Nephron (organoid): Measurements from ENCODE around the gene KRTCAP2.
A peak's percentile ranks its signal among the peaks of the same experiment; 100 is the strongest.

Experiments used
- H3K27ac Mint-ChIP-seq, 3 experiments: 2 replicates each; pipeline ENCODE4 v1.8.0; 2020; ENCODE audit warnings: mixed read lengths in 3 of 3, mild to moderate bottlenecking in 2 of 3, moderate library complexity in 1 of 3
- H3K27me3 Mint-ChIP-seq: 2 replicates; pipeline ENCODE4 v1.8.0; 2021; ENCODE audit warnings: low read depth, mild to moderate bottlenecking, moderate library complexity, mixed read lengths
- H3K36me3 Mint-ChIP-seq: 2 replicates; pipeline ENCODE4 v1.8.0; 2020; ENCODE audit warnings: low read depth, mixed read lengths
- H3K4me1 Mint-ChIP-seq: 2 replicates; pipeline ENCODE4 v1.8.0; 2020; ENCODE audit warnings: mixed read lengths
- H3K4me3 Mint-ChIP-seq, 3 experiments: 2 replicates each; pipeline ENCODE4 v1.8.0; 2020; ENCODE audit warnings: mild to moderate bottlenecking in 3 of 3, mixed read lengths in 3 of 3, moderate library complexity in 2 of 3
- H3K9me3 Mint-ChIP-seq: 2 replicates; pipeline ENCODE4 v1.8.0; 2020; ENCODE audit warnings: mixed read lengths
- CTCF ChIP-seq, 3 experiments: fragments of 200-600 bp; sonication (generic); IDR thresholded peaks; one replicate each; pipeline ENCODE4 v1.5.0; 2021; ENCODE audit warnings: antibody characterized with exemption in 3 of 3; ENCODE audit not compliant: unreplicated experiment in 3 of 3

KRTCAP2 gene

GRCh38 chr1:155199792-155200191 is 26.7 kb upstream of the KRTCAP2 start:
- H3K4me1 Mint-ChIP-seq, result peaks cover 8% of the 10 kb centered on the region
- H3K27ac Mint-ChIP-seq, result no peak overlapping the region
- peaks cover 3% of the 10 kb centered on the region for H3K27me3 Mint-ChIP-seq
- peaks cover 22% of the 10 kb centered on the region for H3K36me3 Mint-ChIP-seq
- H3K9me3 Mint-ChIP-seq, result no peaks in the 10 kb centered on the region
- no peak for TF ChIP-seq CTCF (IDR thresholded peaks at IDR 0.05; ENCODE audit: unreplicated experiment in 3 of 3)
- H3K4me3 Mint-ChIP-seq, result peak overlapping the region in 1 of 3 experiments; percentile 18

- Mint-ChIP-seq H3K27me3 (peaks cover 3% of the 10 kb centered on the region), H3K4me3 (no peak overlapping the region), H3K9me3 (no peaks in the 10 kb centered on the region), H3K4me1 (peaks cover 18% of the 10 kb centered on the region), H3K27ac (no peak overlapping the region), H3K36me3 (peaks cover 18% of the 10 kb centered on the region)
- TF ChIP-seq CTCF (IDR thresholded peaks at IDR 0.05; ENCODE audit: unreplicated experiment in 3 of 3), result no peak
Observed at GRCh38 chr1:155198547-155198906, 25.4 kb upstream of the KRTCAP2 start.

GRCh38 chr1:155197901-155198546 is 24.9 kb upstream of the KRTCAP2 start:
- peak overlapping the region; percentile 16 to 69 (median 21) for H3K4me3 Mint-ChIP-seq
- TF ChIP-seq CTCF (IDR thresholded peaks at IDR 0.05; ENCODE audit: unreplicated experiment in 3 of 3), result no peak

GRCh38 chr1:155196893-155197638 is 24.0 kb upstream of the KRTCAP2 start:
- Mint-ChIP-seq H3K4me3 (peak overlapping the region in 1 of 3 experiments; percentile 78), H3K36me3 (peaks cover 18% of the 10 kb centered on the region), H3K9me3 (no peaks in the 10 kb centered on the region), H3K27ac (no peak overlapping the region), H3K4me1 (peaks cover 22% of the 10 kb centered on the region), H3K27me3 (no peaks in the 10 kb centered on the region)
- TF ChIP-seq CTCF (IDR thresholded peaks at IDR 0.05; ENCODE audit: unreplicated experiment in 3 of 3), result no peak

More at GRCh38 chr1:155197901-155198546, 24.9 kb upstream of the KRTCAP2 start:
- Mint-ChIP-seq H3K27ac (no peak overlapping the region), H3K36me3 (peaks cover 18% of the 10 kb centered on the region), H3K9me3 (no peaks in the 10 kb centered on the region), H3K27me3 (no peaks in the 10 kb centered on the region), H3K4me1 (peaks cover 22% of the 10 kb centered on the region)

GRCh38 chr1:155196103-155196892 is 23.2 kb upstream of the KRTCAP2 start:
- peak overlapping the region; percentile 83 to 86 (median 85) for H3K4me3 Mint-ChIP-seq
- H3K4me1 Mint-ChIP-seq, result peaks cover 22% of the 10 kb centered on the region
- peak overlapping the region in 2 of 3 experiments; percentile 11 to 48 for H3K27ac Mint-ChIP-seq
- no peak for TF ChIP-seq CTCF (IDR thresholded peaks at IDR 0.05; ENCODE audit: unreplicated experiment in 3 of 3)
- H3K9me3 Mint-ChIP-seq, result no peaks in the 10 kb centered on the region
- no peaks in the 10 kb centered on the region for H3K27me3 Mint-ChIP-seq
- H3K36me3 Mint-ChIP-seq, result peaks cover 18% of the 10 kb centered on the region
